ENCODE measurements around the gene STK32B.

The STK32B gene

DNA sequence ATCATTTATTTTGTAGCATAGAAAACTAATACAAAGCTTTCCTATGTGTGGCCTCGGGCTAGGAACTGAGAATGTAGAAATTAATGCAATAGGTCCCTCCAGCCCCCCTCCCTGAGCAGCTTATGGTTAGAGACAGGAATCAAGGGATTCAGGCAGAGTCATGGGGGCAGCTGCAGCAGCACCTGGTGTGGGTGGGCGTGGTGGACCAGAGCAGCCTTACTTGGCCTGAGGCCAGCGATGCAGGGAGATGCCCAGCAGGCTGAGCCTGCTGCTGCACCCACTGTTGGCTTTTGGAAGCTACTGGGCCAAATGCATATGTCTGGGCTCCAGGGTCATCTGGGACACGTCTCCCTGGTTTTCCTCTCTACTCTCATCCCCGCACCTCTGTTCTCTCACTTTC lies 74.0 kb downstream of the STK32B start:
- DNase-seq (ENCODE audit: low read depth in 1 of 2, low spot score in 1 of 2): no peak
- in situ Hi-C loops (cut with HindIII; ENCODE audit: low pct_unique_long_range_greater_than_20kb, low sequenced_read_pairs): no loop called here
- TF ChIP-seq JUND (IDR thresholded peaks at IDR 0.05; ENCODE audit: low read depth): no peak

DNA sequence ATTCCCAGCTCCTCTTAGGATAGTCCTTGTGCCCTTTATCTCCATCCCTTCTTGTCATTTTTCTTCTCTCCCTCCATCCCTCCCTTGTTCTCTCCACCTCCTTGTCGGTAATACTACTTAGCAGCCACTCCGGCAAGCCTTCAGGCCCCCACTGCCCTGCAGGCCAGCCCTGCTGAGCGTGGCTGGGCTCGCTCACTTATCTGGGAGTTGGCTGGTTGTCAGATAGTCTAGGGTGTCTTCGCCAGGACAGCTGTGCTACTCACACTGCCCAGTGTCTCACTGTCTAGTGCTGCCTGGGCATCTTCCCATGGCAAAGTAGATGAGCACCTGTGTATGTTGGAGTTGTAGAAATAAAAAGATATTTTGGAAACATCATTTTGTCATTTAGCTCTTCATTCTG lies 75.0 kb downstream of the STK32B start:
- in situ Hi-C loops (cut with HindIII; ENCODE audit: low pct_unique_long_range_greater_than_20kb, low sequenced_read_pairs): no loop called here
- DNase-seq (ENCODE audit: low read depth in 1 of 2, low spot score in 1 of 2): no peak
- no peak for TF ChIP-seq JUND (IDR thresholded peaks at IDR 0.05; ENCODE audit: low read depth)

DNA sequence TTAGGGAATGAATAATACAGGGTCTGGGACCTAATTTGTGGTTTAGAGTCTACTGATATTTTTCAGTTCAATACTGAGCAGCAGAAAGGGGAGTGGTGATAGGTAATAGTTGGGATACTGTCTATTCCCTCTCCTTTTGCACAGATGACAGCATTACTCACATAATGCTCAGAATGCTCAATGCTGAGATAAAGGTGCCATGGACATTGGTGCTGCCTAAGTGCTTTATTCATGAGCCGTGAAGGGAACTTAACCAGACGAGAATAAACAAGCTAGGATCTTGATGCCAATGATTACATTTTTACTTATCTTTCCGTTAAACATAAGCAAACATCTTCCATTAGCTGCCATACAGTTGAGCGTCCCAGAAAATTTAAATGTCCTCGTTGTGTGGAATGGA lies 75.6 kb downstream of the STK32B start:
- no peak for TF ChIP-seq JUND (IDR thresholded peaks at IDR 0.05; ENCODE audit: low read depth)

DNA sequence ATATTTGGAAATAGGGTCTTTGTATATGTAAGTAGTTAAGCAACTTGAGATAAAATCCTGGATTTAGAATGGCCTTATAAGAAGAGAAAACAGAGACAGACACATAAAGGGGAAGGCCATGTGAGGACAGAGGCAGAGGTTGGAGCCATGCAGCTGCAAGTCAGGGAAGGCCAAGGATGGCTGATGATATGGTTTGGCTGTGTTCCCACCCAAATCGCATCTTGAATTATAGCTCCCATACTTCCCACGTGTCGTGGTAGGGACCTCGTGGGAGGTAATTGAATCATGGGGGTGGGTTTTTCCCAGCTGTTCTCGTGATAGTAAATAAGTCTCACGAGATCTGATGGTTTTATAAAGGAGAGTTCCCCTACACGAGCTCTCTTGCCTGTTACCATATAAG lies 76.3 kb downstream of the STK32B start:
- no peak for TF ChIP-seq JUND (IDR thresholded peaks at IDR 0.05; ENCODE audit: low read depth)
- in situ Hi-C loops (cut with HindIII; ENCODE audit: low pct_unique_long_range_greater_than_20kb, low sequenced_read_pairs): no loop called here
- DNase-seq (ENCODE audit: low read depth in 1 of 2, low spot score in 1 of 2): no peak

More for the DNA sequence above, 75.6 kb downstream of the STK32B start:
- in situ Hi-C loops (cut with HindIII; ENCODE audit: low pct_unique_long_range_greater_than_20kb, low sequenced_read_pairs): no loop called here
- DNase-seq (ENCODE audit: low read depth in 1 of 2, low spot score in 1 of 2): no peak

DNA sequence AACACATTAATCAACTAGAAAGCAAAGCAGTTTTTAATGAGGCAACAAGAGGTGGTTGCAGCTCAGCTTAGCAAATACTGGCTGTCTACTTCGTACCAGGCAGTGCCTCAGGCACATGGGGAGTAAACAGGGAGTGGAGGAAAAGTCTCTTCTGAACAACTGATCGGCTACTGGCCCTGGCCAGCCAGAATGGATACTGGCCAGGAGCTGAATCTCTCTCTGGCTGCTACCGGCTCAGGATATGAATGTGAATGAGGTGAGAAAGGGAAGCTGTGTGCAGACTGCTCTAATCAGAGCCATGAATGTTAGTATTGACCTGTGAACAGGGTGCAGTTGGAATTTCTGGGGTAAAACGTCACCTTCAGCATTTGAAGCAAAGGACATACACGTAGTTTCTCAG lies 77.3 kb downstream of the STK32B start:
- no peak for TF ChIP-seq JUND (IDR thresholded peaks at IDR 0.05; ENCODE audit: low read depth)
- in situ Hi-C loops (cut with HindIII; ENCODE audit: low pct_unique_long_range_greater_than_20kb, low sequenced_read_pairs): no loop called here
- DNase-seq (ENCODE audit: low read depth in 1 of 2, low spot score in 1 of 2): peak; percentile 40 to 61

DNA sequence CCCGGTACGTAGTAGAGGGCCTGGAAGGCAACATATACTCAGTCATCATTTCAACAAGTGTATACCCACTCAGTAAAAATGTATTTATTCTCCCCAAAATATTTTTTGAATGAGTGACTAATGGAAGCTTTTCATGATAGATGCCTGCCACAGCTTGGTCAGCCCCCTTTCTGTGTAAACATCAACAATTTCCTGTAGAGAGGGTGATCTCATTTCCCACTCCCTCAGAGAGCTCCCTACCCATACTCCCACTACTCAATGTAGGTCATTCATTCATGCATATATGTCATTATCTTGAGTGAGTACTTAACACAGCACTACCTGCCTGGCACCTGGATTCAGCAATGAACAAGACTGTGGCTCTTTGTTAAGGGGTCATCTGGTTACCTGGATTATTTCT lies 81.9 kb downstream of the STK32B start:
- TF ChIP-seq JUND (IDR thresholded peaks at IDR 0.05; ENCODE audit: low read depth): no peak
- no peak for DNase-seq (ENCODE audit: low read depth in 1 of 2, low spot score in 1 of 2)
- in situ Hi-C loops (cut with HindIII; ENCODE audit: low pct_unique_long_range_greater_than_20kb, low sequenced_read_pairs): no loop called here

DNA sequence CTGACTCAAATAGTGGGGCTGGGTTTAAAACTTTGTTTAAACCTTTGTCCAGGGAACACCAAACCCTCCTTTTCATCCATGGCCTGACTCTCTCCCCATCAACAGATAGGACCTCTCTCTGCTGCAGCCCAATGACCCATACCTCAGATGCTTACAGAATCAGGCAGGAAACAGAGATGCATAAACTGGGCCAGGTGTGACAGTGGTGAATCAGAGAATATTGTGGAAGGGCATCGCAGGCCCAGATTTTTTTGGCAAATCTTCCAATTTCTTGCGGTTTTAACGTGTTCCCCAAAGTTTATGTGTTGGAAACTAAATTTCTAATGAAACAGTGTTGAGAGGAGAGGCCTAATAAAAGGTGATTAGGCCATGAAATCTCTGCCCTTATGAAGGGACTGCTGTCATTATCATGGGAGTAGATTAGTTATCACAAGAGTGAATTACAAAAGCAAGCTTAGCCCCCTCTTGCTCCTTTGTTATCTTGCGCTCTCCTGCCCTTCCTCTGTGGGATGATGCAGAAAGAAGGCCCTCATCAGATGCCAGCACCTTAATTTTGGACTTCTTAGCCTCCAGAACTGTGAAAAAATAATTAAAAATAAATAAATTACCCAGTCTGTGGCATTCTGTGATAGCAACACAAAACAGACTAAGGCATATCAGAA lies 82.8 kb downstream of the STK32B start:
- no peak for TF ChIP-seq JUND (IDR thresholded peaks at IDR 0.05; ENCODE audit: low read depth)
- DNase-seq (ENCODE audit: low read depth in 1 of 2, low spot score in 1 of 2): no peak
- in situ Hi-C loops (cut with HindIII; ENCODE audit: low pct_unique_long_range_greater_than_20kb, low sequenced_read_pairs): no loop called here

DNA sequence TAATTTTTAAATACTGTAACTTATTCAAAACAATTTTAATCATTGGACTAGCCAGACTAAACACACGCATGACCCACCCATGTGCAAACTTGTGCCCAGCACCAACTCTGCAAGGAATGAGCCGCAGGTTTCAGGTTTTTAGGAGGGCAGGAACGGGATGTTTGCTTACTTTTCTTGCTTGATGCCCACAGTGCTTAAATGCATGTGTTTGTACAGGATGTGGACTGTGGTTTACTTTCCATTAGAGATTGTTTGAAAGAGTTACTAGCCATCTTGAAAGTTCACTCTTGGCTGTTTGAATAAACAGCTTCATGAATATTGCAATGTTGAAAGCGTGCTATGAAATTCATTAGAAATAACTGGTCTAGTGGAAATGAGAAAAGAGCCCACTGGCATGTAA lies 83.3 kb downstream of the STK32B start:
- in situ Hi-C loops (cut with HindIII; ENCODE audit: low pct_unique_long_range_greater_than_20kb, low sequenced_read_pairs): no loop called here

DNA sequence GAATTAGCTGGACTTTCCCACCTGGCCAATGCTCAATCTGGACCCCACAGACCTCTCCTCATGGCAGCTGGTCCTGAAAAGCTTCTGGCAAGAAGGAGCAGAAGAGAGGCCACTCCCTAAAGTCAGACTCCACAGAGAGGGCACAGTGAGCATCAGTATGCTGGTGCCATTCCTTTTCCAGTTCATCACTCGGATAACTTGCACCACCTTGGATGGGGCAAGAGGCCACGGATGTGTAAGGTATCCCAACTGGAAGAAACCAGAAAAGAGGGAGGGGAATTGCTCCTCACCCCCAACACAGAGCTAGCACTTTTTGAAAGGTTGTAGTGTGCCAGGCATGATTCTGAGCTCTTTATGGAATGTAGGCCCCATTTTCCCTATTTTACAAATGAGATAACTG lies 85.9 kb downstream of the STK32B start:
- in situ Hi-C loops (cut with HindIII; ENCODE audit: low pct_unique_long_range_greater_than_20kb, low sequenced_read_pairs): no loop called here
- DNase-seq (ENCODE audit: low read depth in 1 of 2, low spot score in 1 of 2): no peak
- TF ChIP-seq JUND (IDR thresholded peaks at IDR 0.05; ENCODE audit: low read depth): no peak

More for the DNA sequence above, 83.3 kb downstream of the STK32B start:
- TF ChIP-seq JUND (IDR thresholded peaks at IDR 0.05; ENCODE audit: low read depth): no peak
- DNase-seq (ENCODE audit: low read depth in 1 of 2, low spot score in 1 of 2): no peak

DNA sequence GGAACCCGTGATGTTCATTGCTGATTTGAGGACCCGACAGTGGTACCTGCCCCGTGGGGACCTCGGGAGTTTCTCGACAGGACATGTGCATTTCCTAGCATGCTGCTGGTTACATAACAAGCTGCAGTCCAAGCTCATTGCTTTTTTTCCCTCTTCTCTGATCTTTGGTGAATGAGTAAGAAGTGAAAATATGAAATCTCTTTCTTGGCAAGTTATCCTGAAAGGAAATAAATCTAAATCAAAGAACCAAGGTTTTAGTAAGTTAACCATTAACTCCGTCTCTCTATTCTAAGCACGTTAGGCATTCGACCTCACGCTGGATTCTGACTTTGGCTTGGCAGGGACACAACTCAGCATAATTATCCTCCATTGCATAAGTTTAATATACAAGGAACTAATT lies 86.6 kb downstream of the STK32B start:
- no peak for DNase-seq (ENCODE audit: low read depth in 1 of 2, low spot score in 1 of 2)
- no peak for TF ChIP-seq JUND (IDR thresholded peaks at IDR 0.05; ENCODE audit: low read depth)

DNA sequence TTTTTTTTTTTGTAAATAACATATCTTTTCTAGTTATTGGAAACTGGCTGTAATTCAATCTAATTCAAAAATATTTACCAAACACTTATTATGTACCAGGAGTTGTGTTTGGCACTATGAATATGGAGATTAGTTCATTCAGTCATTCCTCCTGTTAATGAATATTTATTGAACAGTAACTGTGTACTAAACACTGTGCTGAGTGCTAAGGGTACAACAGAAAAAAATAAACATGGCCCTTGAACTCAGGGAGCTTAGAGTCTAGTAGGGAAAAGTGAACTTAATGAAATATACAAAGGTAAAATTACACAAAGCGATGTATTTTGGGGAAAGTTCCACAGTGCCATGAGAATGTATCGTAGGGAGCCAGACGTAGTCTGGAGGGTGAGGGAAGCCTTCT lies 87.1 kb downstream of the STK32B start:
- in situ Hi-C loops (cut with HindIII; ENCODE audit: low pct_unique_long_range_greater_than_20kb, low sequenced_read_pairs): no loop called here
- no peak for DNase-seq (ENCODE audit: low read depth in 1 of 2, low spot score in 1 of 2)
- no peak for TF ChIP-seq JUND (IDR thresholded peaks at IDR 0.05; ENCODE audit: low read depth)

More for the DNA sequence above, 86.6 kb downstream of the STK32B start:
- in situ Hi-C loops (cut with HindIII; ENCODE audit: low pct_unique_long_range_greater_than_20kb, low sequenced_read_pairs): no loop called here

DNA sequence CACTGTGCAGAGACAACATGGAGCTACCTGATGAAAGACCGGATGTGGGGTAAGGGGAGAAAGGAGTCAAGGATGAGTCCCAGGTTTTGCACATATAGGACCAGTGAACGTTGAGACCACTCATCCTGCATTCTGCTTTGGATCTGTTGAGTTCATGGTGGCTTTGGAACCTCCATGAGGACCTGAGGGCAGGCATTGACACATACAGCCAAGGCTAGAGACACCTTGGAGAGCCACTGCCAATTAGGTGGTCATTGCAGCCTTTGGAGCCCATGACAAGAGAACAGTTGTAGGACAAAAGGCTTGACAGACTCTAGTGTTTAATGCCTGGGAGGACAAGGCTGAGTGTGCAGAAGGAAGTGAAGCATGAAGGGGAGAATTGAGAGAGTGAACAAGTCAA lies 87.9 kb downstream of the STK32B start:
- in situ Hi-C loops (cut with HindIII; ENCODE audit: low pct_unique_long_range_greater_than_20kb, low sequenced_read_pairs): no loop called here
- TF ChIP-seq JUND (IDR thresholded peaks at IDR 0.05; ENCODE audit: low read depth): no peak

DNA sequence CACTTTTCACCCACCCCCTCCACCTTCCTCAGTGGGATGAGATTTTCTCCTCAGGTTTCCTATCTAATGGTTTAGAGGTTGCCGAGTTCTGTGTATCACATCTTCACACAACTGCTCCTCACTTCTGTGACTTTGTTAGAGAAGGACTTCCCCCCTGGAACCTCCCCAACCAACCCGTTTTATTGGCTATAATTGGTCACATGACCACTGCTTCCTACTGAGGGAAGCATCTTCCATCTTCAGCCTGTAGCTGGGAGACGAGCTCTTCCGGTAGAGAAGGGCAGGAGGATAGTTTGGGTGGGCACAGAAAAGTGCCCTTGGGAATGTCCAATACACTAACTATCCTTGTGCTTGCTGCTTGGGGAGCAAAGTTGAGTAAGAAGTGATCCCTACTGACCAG lies 90.5 kb downstream of the STK32B start:
- no peak for TF ChIP-seq JUND (IDR thresholded peaks at IDR 0.05; ENCODE audit: low read depth)
- no peak for DNase-seq (ENCODE audit: low read depth in 1 of 2, low spot score in 1 of 2)
- in situ Hi-C loops (cut with HindIII; ENCODE audit: low pct_unique_long_range_greater_than_20kb, low sequenced_read_pairs): no loop called here

More for the DNA sequence above, 87.9 kb downstream of the STK32B start:
- no peak for DNase-seq (ENCODE audit: low read depth in 1 of 2, low spot score in 1 of 2)

DNA sequence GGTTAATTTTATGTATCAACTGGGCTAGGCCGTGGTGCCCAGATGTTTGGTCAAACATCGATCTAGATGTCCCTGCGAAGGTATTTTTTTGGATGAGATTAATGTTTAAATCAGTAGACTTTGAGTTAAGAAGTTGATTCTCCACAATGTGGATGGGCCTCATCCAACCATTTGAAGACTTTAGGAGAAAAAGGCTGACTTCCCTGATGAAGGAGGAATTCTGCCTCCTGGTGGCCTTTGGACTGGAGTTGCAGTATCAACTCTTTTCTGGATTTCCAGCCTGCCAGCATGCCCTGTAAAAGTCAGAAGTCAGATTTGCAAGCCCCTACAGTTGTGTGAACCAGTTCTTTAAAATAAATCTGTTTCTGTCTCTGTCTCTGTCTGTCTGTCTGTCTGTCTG lies 91.4 kb downstream of the STK32B start:
- DNase-seq (ENCODE audit: low read depth in 1 of 2, low spot score in 1 of 2): peak in 1 of 2 experiments; percentile 39
- in situ Hi-C loops (cut with HindIII; ENCODE audit: low pct_unique_long_range_greater_than_20kb, low sequenced_read_pairs): no loop called here
- no peak for TF ChIP-seq JUND (IDR thresholded peaks at IDR 0.05; ENCODE audit: low read depth)
